ENCODE data around the gene NEMP2.
"Not testable (repeated sequence)": the region's sequence is repeated elsewhere in the genome, so short reads cannot be mapped to it uniquely, and the experiment has no call there.

The NEMP2 gene

GRCh38 chr2:190501231-190501630 lies 33.3 kb downstream of the NEMP2 start:
- no peak for TF ChIP-seq CTCF (IDR thresholded peaks at IDR 0.05; ENCODE audit: low read depth, low read length)

GRCh38 chr2:190500054-190500502 lies 34.4 kb downstream of the NEMP2 start:
- Histone ChIP-seq H3K4me3 (ENCODE audit: low read depth, low read length) (no peak overlapping the region), H3K36me3 (peaks cover 10% of the 10 kb centered on the region)
- DNase-seq: no peak

More at GRCh38 chr2:190501231-190501630, 33.3 kb downstream of the NEMP2 start:
- Histone ChIP-seq H3K27ac (no peak overlapping the region), H3K36me3 (peaks cover 10% of the 10 kb centered on the region), H3K27me3 (ENCODE audit: insufficient read depth, low read depth, severe bottlenecking) (no peaks in the 10 kb centered on the region), H3K4me3 (ENCODE audit: low read depth, low read length) (no peak overlapping the region), H3K9me3 (ENCODE audit: severe bottlenecking) (no peaks in the 10 kb centered on the region)
- no peak for DNase-seq

GRCh38 chr2:190499273-190499672 lies 35.2 kb downstream of the NEMP2 start:
- H3K4me3 ChIP-seq (ENCODE audit: low read depth, low read length): no peak overlapping the region
- no peaks in the 10 kb centered on the region for H3K9me3 ChIP-seq (ENCODE audit: severe bottlenecking)
- H3K36me3 ChIP-seq: peaks cover 8% of the 10 kb centered on the region
- H3K27ac ChIP-seq: no peak overlapping the region
- TF ChIP-seq CTCF (IDR thresholded peaks at IDR 0.05; ENCODE audit: low read depth, low read length): no peak
- DNase-seq: no peak
- no peaks in the 10 kb centered on the region for H3K27me3 ChIP-seq (ENCODE audit: insufficient read depth, low read depth, severe bottlenecking)

More at GRCh38 chr2:190500054-190500502, 34.4 kb downstream of the NEMP2 start:
- Histone ChIP-seq H3K27ac (no peak overlapping the region), H3K27me3 (ENCODE audit: insufficient read depth, low read depth, severe bottlenecking) (no peaks in the 10 kb centered on the region), H3K9me3 (ENCODE audit: severe bottlenecking) (no peaks in the 10 kb centered on the region)
- TF ChIP-seq CTCF (IDR thresholded peaks at IDR 0.05; ENCODE audit: low read depth, low read length): no peak

- Histone ChIP-seq H3K27ac (no peak overlapping the region), H3K36me3 (peaks cover 8% of the 10 kb centered on the region), H3K4me3 (ENCODE audit: low read depth, low read length) (no peak overlapping the region), H3K27me3 (ENCODE audit: insufficient read depth, low read depth, severe bottlenecking) (no peaks in the 10 kb centered on the region), H3K9me3 (ENCODE audit: severe bottlenecking) (no peaks in the 10 kb centered on the region)
- DNase-seq: peak; percentile 22
- TF ChIP-seq CTCF (IDR thresholded peaks at IDR 0.05; ENCODE audit: low read depth, low read length): no peak
Observed at GRCh38 chr2:190497428-190497827, 37.1 kb downstream of the NEMP2 start.

GRCh38 chr2:190494600-190495227 lies 39.8 kb downstream of the NEMP2 start:
- not testable (repeated sequence) for H3K4me3 ChIP-seq (ENCODE audit: low read depth, low read length); H3K27ac ChIP-seq; DNase-seq; H3K27me3 ChIP-seq (ENCODE audit: insufficient read depth, low read depth, severe bottlenecking); H3K36me3 ChIP-seq; H3K9me3 ChIP-seq (ENCODE audit: severe bottlenecking)

GRCh38 chr2:190493095-190493494 lies 41.4 kb downstream of the NEMP2 start:
- no peak overlapping the region for H3K4me3 ChIP-seq (ENCODE audit: low read depth, low read length)
- no peaks in the 10 kb centered on the region for H3K9me3 ChIP-seq (ENCODE audit: severe bottlenecking)
- no peaks in the 10 kb centered on the region for H3K27me3 ChIP-seq (ENCODE audit: insufficient read depth, low read depth, severe bottlenecking)
- TF ChIP-seq CTCF (IDR thresholded peaks at IDR 0.05; ENCODE audit: low read depth, low read length): no peak
- no peak overlapping the region for H3K27ac ChIP-seq
- no peak for DNase-seq
- H3K36me3 ChIP-seq: no peaks in the 10 kb centered on the region
